AML-193 (cell line): Measurements from ENCODE around the gene SCGB1A1.
A peak's percentile ranks its signal among the peaks of the same experiment; 100 is the strongest.
"Not testable (repeated sequence)": the region's sequence is repeated elsewhere in the genome, so short reads cannot be mapped to it uniquely, and the experiment has no call there.

Source experiments
- DNase-seq, 2 experiments: peaks; one replicate each; lab custom pipeline; 2025; lab: John Stamatoyannopoulos, UW

Gene SCGB1A1

GRCh38 chr11:62418733-62419132, at the start of gene SCGB1A1:
SCGB1A1 (plus strand) TSS chr11:62419033; CDS start chr11:62419096, 63 bp downstream.
- DNase-seq, result no peak

DNA sequence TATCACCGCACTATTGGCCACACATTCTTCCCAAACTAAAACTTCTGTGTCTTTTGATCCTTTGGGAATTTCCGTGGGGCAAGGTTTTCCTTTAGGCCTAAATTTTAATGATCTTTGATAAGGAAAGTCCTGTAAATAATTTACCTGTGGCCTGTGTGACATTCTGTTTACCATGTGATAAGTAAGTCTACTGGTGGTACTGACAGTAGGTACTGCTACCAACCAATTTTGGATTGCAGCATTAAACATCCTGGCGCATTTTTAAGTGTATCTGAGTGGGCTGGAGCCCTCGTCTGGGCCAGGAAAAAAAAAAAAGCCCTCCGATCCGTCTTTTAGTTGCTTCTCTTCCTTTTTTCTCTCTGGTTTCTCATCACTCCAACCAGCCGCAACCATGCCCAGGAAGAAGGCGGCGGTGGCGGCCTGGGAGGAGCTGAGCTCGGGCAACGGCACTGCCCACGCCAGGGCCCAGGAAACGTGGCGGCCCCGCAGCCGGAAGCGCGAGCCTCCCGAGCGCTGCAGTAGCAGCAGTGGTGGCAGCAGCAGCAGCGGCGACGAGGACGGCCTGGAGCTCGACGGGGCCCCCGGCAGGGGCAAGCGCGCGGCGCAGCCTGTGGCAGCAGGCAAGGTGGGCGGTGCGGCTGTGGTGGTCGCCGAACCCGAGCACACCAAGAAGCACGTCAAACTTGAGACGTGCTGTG, 47.9 kb upstream of the SCGB1A1 start:
- no peak for DNase-seq

- DNase-seq, result no peak
Observed at GRCh38 chr11:62372871-62373270, 46.0 kb upstream of the SCGB1A1 start.

DNA sequence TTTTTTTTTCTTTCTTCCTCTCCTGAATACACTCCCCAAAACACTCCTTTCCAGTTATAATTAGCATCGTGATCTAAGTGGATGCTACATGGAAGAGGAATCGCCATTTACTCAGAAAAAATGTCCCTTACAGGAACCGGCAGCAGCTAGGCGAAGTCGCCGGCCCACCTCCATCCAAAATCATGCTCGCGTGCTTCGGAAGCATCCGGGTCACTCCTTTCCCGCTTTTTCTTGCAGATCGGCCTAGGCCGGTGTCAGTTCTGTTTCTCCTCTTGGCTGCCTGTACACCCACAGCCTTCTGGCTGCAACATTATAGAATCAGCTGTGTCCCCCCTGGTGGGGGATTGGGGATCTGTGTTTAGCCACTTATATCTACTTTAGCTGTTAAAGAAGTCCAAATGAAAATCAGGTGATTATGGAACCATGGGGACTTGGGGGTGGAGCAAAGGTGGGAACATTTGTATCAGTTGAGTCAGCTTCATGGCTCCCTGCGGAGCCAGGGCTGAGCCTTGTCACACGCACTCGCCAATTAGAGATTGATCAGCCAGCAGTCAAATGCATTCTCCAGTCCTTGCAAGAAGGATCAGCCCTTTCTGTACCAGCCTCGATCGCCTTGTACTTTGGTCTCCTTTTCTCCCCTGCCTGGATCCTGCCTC, 45.2 kb upstream of the SCGB1A1 start:
- no peak for DNase-seq

GRCh38 chr11:62374801-62375200, 44.0 kb upstream of the SCGB1A1 start:
- DNase-seq, result no peak

GRCh38 chr11:62378459-62379063, 40.3 kb upstream of the SCGB1A1 start:
- peak; percentile 42 to 46 for DNase-seq

DNA sequence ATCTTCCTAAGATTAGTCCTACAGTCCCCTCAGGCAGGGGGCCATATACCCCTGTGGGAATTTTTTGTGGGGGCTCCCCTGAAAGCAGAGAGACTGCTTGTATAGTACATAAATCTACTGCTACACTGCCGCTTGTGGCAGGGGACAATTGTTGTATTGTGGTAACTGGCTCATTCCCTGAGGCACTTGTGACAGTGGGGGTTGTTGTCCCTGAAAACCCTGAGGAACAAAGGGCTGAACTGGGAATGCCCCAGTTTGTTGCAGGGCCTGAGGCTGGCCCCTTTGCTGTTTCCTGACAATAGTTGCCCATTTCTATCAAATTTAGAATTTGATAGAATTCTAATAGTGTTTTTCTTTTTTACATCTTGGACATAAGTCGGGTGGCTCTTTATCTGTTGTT, 39.2 kb upstream of the SCGB1A1 start:
- not testable (repeated sequence) for DNase-seq

DNA sequence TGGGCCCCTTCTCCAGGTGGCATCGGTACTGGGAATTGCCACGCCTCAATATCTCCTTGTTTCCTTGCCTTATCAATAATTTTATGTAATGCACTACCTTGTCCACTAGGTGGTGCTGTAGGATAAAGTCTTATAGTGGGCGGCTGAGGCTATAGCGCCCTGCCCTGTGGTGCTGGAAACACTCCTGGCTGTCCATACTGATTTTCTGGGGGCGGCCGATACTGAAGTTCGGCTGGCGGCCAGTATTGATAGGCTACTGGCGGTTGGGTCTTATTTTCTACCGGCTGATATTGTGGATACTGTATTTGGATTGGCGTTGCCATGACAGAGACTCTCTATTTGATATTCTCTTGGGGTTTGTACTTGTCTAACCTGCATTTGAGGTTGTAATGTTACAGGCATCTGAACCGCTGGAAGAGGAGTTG, 38.0 kb upstream of the SCGB1A1 start:
- peak; percentile 59 to 60 for DNase-seq

DNA sequence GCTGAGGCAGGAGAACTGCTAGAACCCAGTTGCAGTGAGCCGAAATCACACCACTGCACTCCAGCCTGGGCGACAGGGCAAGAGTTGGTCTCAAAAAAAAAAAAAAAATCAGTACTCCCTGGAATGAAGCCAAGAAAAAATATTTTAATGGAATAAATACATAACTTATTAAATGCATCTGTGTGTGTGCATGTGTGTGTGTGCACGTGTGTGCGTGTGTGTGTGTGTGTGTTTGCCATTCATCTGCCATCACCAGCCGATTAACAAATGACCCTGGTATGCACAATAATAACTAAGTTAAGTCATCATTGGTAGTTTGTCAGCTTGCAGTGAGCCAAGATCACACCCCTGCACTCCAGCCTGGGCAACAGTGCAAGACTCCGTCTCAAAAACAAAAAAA, 35.0 kb upstream of the SCGB1A1 start:
- DNase-seq, result no peak

GRCh38 chr11:62386083-62386482, 32.8 kb upstream of the SCGB1A1 start:
- DNase-seq, result not testable (repeated sequence)

- DNase-seq, result no peak
Observed at GRCh38 chr11:62387381-62387780, 31.5 kb upstream of the SCGB1A1 start.

- no peak for DNase-seq
Observed at GRCh38 chr11:62388999-62389398, 29.8 kb upstream of the SCGB1A1 start.

DNA sequence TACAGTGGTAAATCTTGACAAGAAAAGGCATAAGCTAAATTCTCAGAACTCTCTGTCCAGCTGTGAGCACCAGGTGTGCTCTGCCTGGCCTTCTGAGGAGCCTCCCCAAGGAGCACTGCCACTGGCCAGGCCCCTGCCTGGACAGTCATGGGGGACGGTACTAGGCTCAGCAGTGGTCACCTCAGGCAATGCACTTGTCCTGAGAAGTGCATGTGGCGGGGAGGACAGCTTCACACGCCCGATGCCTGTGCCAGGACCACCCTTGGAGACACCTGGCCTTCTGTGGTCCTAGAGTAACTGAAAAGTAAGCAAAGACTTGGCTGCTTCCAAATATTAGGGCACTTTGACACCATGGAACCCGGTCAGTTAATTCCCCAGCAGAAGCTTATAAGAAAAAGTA, 28.6 kb upstream of the SCGB1A1 start:
- DNase-seq, result no peak

DNA sequence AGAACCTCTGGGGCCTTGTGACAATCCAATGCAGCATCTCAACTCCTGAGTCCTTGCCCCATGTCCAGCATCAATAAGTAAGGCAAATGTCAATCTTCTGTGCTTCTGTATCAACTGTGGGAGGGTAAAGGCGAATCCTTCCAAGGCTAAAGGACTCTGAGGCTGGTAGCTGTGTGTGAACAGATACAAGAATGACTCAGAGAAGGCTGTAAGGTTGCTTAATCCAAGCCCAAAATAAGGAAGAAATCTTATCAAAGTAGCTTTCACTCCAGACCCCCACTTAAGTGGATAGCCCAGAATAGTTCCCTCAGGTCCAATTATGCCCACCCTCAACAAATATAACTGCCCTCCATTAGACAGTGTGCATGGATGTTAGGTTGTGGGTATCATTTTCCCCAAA, 28.1 kb upstream of the SCGB1A1 start:
- DNase-seq, result no peak

GRCh38 chr11:62391642-62392425, 27.0 kb upstream of the SCGB1A1 start:
- DNase-seq, result no peak

DNA sequence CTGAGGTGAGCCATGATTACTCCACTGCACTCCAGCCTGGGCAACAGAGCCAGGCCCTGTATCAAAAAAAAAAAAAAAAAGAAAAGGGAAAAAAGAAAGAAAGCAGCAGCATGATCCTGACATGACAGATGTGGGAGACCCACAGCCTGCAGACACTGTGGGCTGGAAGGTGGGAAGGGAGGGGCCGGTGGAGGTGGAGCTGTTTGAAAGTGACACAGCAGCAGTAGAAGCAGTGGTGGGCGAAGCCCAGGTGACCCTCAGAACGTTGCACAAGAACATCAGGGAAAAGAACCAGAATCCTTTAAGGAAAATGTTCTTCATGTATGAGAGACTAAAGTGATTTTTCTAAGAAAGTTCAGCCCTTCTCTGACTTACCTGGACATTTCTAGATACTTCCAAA, 26.3 kb upstream of the SCGB1A1 start:
- DNase-seq, result no peak

DNA sequence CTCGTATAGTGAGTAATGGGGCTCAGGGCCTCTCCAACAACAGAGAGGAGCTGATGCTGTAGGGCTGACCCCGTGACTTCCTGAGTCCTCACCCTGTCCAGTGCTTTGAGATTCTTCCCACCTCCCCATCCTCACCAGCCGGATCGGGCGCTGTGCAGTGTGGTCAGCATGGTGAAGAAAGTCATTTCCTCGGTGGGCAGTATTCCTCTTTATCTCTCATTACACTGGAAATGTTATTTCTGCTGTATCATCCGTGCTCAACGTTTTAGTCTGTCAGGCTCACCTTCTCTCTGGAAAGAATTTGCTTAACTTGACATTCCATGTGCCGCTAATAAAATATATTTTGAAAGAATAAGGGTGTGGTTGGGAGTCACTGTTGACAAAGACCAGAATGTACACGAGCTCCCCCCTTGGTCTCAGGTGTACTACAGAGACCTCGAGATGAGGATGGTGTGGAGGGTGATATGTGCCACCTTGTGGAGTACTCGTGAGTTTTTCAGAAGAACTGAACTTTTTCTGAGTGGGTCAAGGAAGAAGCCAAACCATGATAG, 25.7 kb upstream of the SCGB1A1 start:
- no peak for DNase-seq

DNA sequence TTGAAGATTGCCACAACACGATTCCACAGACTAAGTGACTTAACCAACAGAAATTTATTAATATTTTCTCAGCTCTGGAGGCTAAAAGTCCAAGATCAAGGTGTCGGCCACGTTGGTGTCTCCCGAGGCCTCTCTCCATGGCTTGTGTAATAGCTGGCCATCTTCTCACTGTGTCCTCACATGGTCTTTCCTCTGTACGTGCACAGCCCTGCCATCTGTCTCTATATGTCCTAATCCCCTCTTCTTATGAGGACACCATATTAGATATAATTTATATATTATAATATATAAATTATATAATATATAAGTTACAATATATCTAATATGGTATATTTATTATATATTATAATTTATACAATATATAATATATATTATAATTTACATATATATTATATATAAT, 25.1 kb upstream of the SCGB1A1 start:
- DNase-seq, result no peak

DNA sequence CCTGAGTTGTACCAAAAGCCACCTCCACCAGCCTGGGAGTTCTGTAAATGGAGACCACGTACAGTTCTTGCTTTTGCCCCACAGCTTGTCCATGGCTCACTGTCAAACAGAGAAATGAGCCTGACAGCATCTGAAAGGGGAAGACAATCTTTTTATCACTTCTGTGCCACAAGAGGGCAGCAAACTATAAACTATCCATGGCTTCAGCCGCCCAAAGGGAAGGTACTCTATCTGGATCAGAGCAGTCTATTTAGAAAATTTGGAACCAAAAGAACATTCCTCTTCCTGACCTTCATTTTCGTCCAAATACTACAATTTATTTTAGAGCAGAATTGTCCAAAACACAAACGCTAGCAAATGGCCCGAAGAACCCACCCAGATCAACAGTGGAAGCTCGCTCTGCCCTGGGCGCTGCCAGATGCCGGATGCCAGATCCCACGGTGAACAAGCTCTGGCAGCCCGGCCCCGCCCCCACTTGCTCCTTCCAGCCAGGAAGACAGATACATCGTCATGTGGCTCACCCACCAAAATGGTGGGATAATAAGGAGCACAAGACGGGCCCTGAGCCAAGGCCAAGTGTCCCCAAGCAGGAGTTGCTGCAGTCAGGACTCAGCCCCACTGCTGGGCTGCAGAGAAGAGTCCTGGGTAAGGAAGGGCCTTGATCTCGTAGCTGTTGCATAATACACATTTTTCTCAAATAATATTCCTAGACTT, 23.9 kb upstream of the SCGB1A1 start:
- peak; percentile 64 to 75 for DNase-seq

- no peak for DNase-seq
Observed at GRCh38 chr11:62395885-62396551, 22.8 kb upstream of the SCGB1A1 start.
